GM19328 (cell line): Measurements from ENCODE around the gene CALD1.

ENCODE experiments used
- ATAC-seq: cut with Tn5 transposase; IDR thresholded peaks from one replicate; pipeline ENCODE4 v1.9.1; 2021; ENCODE audit warnings: mild to moderate bottlenecking, moderate library complexity; ENCODE audit not compliant: unreplicated experiment

Gene CALD1

DNA sequence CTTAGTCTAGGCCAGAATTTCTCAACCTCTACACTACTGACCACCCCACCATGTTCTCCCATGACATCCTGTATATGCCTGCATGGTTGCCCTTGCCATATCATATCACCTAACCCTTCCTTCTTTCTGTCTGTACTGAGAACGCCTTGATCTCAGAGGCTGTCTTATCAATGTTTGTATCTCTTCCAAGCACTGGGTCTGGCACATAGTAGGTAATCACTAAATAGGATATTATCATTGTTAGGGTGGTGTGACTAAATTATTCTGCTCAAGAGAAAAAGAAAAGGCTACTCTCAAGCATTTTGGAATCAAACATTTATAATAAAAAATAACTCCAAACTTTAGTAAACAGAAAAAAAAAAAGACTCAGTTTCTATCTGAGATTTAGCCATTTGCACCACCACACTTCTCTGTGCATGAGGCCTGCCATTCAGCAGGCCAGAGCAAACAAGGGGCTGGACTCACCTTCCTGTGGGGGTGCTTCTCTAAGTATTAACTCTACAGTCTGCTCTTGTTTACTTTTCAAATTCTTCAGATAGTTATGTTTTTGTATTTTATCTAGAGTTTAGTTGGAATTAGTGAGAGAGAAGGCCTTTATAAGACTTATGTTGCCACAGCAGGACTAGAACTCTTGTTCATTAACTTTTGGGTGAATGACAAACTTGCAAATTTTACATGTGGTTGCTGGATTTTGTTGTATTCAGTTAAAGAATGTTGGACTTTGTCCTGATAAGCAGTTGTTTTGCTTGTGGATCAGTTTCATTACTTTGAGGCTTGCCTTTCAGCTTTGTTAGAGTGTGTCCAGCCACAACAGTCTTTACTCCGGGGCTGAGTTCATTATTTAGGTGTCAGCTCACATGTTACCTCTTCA is 212.3 kb downstream of the CALD1 start:
- ATAC-seq: no peak

DNA sequence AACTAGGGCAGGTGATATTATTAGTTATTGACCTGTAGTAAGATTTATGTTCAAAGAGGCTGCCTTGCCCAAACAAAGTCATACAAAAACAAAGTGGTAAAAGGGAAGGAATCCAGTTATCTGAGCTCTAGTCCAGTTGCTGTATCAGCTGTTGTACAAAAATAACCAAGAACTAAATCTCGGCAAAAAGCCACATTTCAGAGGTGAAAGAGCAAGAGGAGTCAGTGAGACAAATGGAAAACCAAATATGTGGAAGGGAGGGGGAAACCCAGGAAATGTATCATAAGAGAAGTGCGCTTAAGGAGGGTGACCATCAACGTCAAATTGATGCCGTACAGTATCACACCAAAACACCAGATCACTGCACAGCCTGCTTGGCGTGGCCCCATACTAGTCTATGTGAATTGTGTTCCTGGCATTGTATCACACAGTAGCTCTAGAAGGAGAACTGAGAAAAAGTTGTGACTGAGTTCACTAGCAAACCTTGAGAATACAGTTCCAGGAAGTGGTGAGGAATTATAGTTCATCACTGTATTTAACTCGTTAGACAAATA is 213.3 kb downstream of the CALD1 start:
- peak; percentile 63 for ATAC-seq

DNA sequence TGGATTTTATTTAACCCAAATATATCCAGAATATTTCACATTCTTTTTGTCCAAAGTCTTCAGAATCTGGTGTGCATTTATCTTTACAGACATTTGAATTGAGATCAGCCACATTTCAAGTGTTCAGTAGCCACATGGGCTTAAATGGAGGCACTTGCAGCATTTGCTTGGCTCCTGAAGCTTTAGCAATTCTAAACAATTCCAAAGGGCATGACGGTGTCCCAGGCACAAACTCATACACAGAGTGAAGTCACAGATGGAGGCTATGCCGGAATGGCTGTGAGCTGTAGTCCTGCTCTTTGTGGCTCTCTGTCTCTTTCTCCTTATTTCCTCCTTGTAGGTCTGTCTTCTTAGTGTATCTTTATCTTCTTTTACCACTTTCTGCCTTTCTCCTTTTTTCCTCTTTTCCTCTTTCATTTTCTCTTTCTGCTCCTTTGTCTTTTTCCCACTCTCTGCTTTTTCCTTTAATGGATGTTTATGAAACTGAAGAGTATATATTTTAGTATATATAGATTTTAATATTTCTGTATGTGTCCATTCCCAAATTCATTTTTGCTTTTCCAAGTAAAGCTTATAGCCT is 214.5 kb downstream of the CALD1 start:
- no peak for ATAC-seq

DNA sequence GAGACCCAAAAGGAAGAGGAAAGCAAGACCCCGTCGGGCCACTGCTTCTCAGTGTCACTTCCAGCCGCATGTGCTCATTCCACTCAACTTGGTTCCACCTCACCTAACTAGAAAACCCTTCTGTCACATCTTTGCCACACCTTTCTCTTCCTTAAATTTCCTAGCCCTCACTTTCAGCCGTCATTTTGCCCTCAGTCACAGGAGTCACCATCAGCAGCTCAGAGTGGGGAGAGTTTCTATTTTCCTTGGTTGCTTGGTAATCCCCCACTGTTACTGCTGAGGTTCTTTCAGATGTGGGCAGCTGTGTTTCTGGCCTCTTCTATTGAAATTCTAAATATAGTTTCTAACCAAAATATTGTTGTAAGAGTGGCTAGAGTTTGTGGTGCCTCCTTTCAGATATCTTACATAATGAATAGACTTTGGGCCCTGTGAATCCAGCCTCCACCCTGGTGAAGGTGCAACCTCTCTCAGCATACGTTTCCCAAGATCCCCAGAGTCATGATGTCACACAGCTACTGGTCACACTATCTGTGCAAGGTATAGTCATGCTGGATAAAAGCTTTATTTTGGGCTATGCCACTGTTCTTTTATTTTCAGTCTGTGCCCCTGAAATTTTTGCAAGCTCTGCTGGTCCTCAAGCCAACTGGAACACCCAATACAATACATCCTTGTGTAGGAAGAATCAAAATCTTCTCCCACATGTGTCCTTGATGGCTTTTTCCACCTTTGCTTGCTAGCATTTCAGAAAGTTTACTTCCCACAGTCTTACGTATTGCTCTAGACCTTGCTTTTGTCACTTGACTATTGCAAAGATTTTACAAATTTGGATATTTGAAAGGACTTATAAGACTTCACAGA is 216.0 kb downstream of the CALD1 start:
- ATAC-seq: no peak

DNA sequence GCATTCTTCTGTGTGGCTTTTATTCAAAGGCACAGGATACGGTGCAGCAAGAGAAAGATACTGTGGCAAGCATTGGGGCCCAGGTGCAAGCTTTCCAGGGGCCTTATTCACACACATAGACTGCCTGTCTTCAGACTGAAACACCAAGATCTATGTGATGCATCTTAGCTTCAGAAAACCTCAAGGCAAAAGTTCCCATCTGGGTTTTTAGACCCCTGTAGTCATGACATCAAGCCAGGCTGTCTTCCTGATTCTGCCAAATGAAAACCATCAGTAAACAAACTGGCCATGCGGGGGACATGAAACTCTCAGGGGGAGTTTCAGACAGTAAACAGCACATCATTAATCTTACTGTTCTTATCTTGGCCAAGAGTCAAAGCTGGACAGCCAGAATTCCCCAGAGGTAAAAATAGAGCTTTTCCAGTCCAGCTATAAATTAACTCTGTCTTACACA is 216.7 kb downstream of the CALD1 start:
- peak; percentile 29 for ATAC-seq

DNA sequence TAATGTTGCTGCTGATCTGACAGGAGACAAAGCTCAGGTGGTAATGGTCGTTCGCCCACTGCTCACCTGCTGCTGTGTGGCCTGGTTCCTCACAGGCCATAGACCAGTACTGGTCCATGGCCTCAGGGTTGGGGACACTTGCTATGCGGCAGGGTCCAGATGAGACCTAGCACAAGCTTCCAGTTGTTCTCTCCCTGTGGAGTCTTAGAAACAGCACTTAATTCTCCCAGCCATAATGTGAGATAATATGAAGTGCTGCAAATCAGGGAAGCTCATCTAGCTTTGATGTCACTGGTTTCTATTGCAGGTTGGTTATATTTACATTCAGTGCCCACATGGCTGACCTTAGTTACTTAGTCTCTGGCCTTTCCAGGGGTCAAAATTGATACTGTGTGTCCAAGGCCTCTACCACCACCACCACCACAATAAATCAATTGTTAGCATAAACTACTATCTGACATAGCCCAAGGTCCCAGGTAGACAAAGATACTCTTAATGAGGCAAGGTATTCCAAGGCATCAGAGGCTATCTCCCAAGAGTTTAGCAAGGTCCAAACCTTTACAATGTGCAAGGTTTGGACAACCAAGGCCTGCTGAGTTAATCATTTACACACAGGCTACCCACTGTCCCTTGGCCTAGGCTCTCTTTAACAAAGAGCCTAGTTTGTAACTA is 217.9 kb downstream of the CALD1 start:
- ATAC-seq: no peak

DNA sequence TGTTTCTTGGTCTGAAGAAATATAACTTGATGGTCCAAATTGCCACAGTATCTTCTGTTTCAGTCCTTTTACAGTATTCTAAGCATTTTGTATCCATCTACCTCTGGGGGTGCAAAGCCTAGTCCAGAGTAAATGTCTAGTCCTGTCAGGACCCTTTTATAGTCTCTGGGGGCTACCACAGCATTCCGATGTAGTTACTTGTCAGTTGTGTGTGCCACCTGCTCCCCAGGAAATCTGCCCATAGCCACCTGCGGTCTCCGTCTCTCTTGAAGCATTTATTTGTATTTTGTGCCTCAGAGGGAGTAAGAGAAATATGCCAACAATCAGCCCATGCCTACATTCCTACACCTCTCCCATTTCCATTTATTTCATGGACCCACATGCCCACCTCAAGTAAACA is 219.7 kb downstream of the CALD1 start:
- no peak for ATAC-seq

DNA sequence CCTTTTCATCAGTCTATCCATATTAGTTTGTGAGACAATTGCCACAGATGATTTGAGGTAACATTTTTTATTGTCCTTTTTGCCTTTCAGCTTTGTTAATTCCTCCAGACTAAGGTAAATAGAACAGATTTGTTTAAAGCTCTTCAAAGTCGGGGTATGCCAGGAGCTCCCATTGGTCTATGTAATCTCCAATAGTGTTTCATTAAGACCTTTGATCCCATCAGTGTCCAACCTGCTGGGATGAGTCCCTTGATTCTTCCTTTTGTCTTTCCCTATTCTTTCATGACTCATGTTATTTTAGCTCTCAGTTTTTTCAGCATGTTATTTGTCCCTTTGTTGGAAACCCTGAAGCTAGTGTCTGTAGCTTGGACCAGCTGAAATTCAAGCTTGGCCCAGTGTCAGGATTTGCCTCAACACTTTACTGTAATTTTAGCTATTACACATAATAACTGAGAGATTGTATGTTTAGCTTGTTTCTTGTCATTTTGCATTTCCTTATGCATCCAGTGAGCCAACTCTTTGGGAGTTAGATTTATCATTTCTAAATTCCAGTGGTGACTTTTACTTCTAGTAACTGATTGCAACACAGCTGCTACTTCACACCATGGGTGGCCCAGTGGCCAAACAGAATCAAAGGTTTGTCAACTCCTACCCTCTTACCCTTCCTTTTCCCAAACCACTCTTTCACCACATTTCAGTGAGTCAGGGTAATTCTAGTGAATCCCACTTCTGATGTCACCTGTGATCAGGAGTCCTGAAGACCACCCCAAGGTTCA is 222.1 kb downstream of the CALD1 start:
- ATAC-seq: no peak

DNA sequence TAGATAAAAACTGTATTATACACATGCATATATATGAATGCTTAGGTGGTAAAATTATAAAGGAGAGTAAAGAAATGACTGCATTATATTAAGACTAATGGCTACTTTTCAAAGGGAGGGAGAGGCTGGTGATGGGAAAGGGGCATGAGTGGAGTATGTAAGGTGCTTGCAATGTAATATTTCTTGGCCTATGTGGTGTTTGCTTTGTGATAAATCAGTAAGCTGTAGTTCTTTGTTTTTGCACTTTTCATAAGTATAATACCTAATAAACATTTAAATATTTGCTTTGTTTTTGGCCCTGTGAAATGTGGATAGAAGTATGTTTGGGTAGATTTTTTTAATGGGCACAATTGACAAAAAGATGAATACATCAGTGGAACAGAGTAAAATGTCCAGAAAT is 232.8 kb downstream of the CALD1 start:
- ATAC-seq: no peak
